GM23248 (cell line): Measurements from ENCODE around the gene KLC1. TPM values are rescaled to one million over a fixed set of nuclear protein-coding genes. Genes with fewer than 3 reads are reported as not detected.
"Not testable (repeated sequence)": the region's sequence is repeated elsewhere in the genome, so short reads cannot be mapped to it uniquely, and the experiment has no call there.

Experiments used
- DNase-seq: peaks from one replicate; pipeline ENCODE4 v3.0.0-alpha.2; 2015
- H2AFZ ChIP-seq: fragments of 200-600 bp; sonication (generic); 2 replicates; pipeline ENCODE4 v1.6.1; 2016; ENCODE audit warnings: antibody characterized with exemption
- H3F3A ChIP-seq: fragments of 200-600 bp; sonication (generic); 2 replicates; pipeline ENCODE4 v1.6.1; 2016; ENCODE audit warnings: mild to moderate bottlenecking, antibody characterized with exemption, mixed run types; ENCODE audit not compliant: insufficient read depth
- H3K27ac ChIP-seq: fragments of 200-600 bp; sonication (generic); 2 replicates; pipeline ENCODE4 v1.5.1; 2016; ENCODE audit warnings: mild to moderate bottlenecking
- H3K27me3 ChIP-seq: fragments of 200-600 bp; sonication (generic); replicated peaks from 2 replicates; pipeline ENCODE4 v1.6.1; 2016; ENCODE audit warnings: mild to moderate bottlenecking; ENCODE audit not compliant: insufficient read depth
- H3K36me3 ChIP-seq: fragments of 200-600 bp; sonication (generic); 2 replicates; pipeline ENCODE4 v1.6.1; 2016; ENCODE audit warnings: low read depth, mild to moderate bottlenecking
- H3K4me1 ChIP-seq: fragments of 200-600 bp; sonication (generic); 2 replicates; pipeline ENCODE4 v1.6.1; 2016; ENCODE audit warnings: mild to moderate bottlenecking; ENCODE audit not compliant: insufficient read depth
- H3K4me2 ChIP-seq: fragments of 200-600 bp; sonication (generic); one replicate; pipeline ENCODE4 v1.6.1; 2016; ENCODE audit warnings: mild to moderate bottlenecking; ENCODE audit not compliant: unreplicated experiment
- H3K4me3 ChIP-seq: fragments of 200-600 bp; sonication (generic); 2 replicates; pipeline ENCODE4 v1.5.1; 2016; ENCODE audit warnings: mild to moderate bottlenecking
- H3K79me2 ChIP-seq: fragments of 200-600 bp; sonication (generic); 2 replicates; pipeline ENCODE4 v1.6.1; 2016; ENCODE audit warnings: mild to moderate bottlenecking; ENCODE audit not compliant: insufficient read depth
- H3K9ac ChIP-seq: fragments of 200-600 bp; sonication (generic); 2 replicates; pipeline ENCODE4 v1.6.1; 2016; ENCODE audit warnings: mild to moderate bottlenecking
- H3K9me2 ChIP-seq: fragments of 200-600 bp; sonication (generic); 2 replicates; pipeline ENCODE4 v1.6.1; 2016; ENCODE audit warnings: mixed run types, mild to moderate bottlenecking, moderate library complexity; ENCODE audit not compliant: insufficient read depth
- H3K9me3 ChIP-seq: fragments of 200-600 bp; sonication (generic); one replicate; pipeline ENCODE4 v1.6.1; 2017; ENCODE audit warnings: low read depth
- H4K20me1 ChIP-seq: fragments of 200-600 bp; sonication (generic); 2 replicates; pipeline ENCODE4 v1.6.0; 2016; ENCODE audit not compliant: insufficient read depth
- EZH2 ChIP-seq: fragments of 200-600 bp; sonication (generic); IDR thresholded peaks from 2 replicates; pipeline ENCODE4 v1.6.1; 2018; ENCODE audit warnings: antibody characterized with exemption, mild to moderate bottlenecking; ENCODE audit not compliant: insufficient read depth, poor library complexity, severe bottlenecking
- EZH2phosphoT487 ChIP-seq: fragments of 200-600 bp; sonication (generic); IDR thresholded peaks from 2 replicates; pipeline ENCODE4 v1.6.1; 2018; ENCODE audit warnings: antibody characterized with exemption, moderate library complexity, mild to moderate bottlenecking, low read depth; ENCODE audit not compliant: insufficient read depth
- WGBS, 2 experiments: methylation state at CpG; one replicate each; pipeline ENCODE4 v1.1.6; 2015 to 2017; ENCODE audit warnings: low lambda C conversion rate in 2 of 2, low coverage in 1 of 2; ENCODE audit errors: missing lambda C conversion rate in 2 of 2; 5-methylcytosine and 5-hydroxymethylcytosine counted together
- in situ Hi-C: fragments of 300-500 bp; cut with MboI; formaldehyde crosslinking; loops from 2 replicates; pipeline ENCODE4 v1.15.0; 2020
- polyA plus RNA-seq: library from polyadenylated mRNA; unstranded; fragments of >200 nt; fragmentation: Nextera tagmentation; extraction: Ambion mirVana; gene quantifications from 2 replicates; pipeline ENCODE4 v1.2.1, GENCODE V29; 2016
- total RNA-seq: library from RNA; depleted of rRNA; stranded (reverse); fragments of >200 nt; shearing (Covaris generic); gene quantifications from 2 replicates; pipeline ENCODE4 v1.2.3, GENCODE V29; 2014

Gene KLC1
- total and polyA plus RNA-seq, 2 experiments from 2014 or later: 184 to 410 TPM

DNA sequence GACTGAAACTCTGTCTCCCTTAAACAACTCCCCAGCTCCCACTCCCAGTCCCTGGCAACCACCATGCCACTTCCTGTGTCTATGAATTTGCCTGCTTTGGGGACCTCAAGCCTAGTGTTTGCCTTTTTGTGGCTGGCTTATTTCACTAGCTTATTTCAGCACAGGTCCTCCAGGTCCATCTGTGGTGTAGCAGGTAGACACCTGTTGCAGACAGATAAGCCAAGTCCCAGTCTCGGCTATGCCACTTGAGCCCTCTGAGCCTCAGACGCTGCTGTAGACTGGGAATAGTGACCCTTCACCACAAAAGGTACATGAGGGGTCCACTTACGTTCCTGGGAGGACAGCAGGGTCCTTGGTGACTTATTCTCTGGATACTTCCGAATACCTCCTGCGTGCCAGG is 24.4 kb upstream of the KLC1 start:
- Histone ChIP-seq H3K4me3 (no peak overlapping the region), H4K20me1 (no peaks in the 10 kb centered on the region), H3K79me2 (no peaks in the 10 kb centered on the region), H3K4me2 (no peak overlapping the region), H3K27ac (no peak overlapping the region), H3F3A (peaks cover 4% of the 10 kb centered on the region; the same call in 1 of the 2 replicates), H3K9me2 (no peaks in the 10 kb centered on the region), H3K9ac (no peak overlapping the region), H3K9me3 (no peaks in the 10 kb centered on the region), H3K27me3 (no peaks in the 10 kb centered on the region), H3K36me3 (no peaks in the 10 kb centered on the region), H3K4me1 (peaks cover 13% of the 10 kb centered on the region), H2AFZ (no peak overlapping the region)
- DNase-seq: no peak
- no peak for TF ChIP-seq EZH2
- no peak for TF ChIP-seq EZH2phosphoT487
- 96 to 97% methylated on average over 5 of the region's 5 CpGs for WGBS, 2 experiments
- in situ Hi-C loops: no loop called here

DNA sequence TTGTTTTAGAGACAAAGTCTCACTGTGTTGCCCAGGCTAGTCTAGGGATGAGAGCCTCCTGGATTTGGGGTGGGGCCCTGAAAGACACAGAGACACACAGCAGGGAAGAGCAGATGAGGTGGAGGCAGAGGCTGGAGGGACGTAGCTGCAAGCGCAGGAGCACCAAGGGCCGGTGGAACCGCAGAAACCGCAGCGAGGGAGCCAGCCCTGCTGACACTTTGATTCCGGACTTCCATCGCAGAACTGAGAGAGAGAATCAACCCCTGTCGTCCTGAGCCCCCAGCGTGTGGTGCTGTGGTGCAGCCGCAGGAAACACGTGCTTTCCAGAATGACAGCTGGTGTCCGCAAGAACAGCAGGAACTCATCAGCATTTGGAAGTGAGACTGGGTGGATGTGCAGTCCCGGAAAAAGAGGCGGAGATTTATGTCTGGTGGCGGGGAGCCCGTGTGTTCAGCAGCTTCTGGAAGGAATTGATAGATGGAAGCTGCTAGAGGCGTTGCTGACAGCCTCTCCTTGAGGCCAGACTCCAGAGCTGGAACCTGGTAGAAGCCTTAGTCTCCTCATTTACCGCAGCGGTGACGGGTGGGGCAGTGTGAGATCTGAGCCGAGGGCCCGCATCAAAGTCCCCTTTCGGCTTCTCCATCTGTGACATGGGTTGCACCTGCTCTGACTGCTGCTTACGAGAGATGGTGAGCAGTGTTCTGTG is 21.9 kb upstream of the KLC1 start:
- Histone ChIP-seq H3K9me2 (no peaks in the 10 kb centered on the region), H3K9ac (no peak overlapping the region), H3K4me3 (peak overlapping the region; percentile 51), H4K20me1 (no peaks in the 10 kb centered on the region), H3K4me1 (peaks cover 13% of the 10 kb centered on the region), H3K79me2 (no peaks in the 10 kb centered on the region), H2AFZ (0 out of 2 replicates have a peak overlapping the region, but pooled peaks have one; percentile 10), H3K27me3 (no peaks in the 10 kb centered on the region), H3K27ac (no peak overlapping the region), H3K9me3 (no peaks in the 10 kb centered on the region), H3K4me2 (peak overlapping the region; percentile 62), H3F3A (peaks cover 4% of the 10 kb centered on the region; the same call in 1 of the 2 replicates), H3K36me3 (no peaks in the 10 kb centered on the region)
- 0 to 2% methylated on average over 25 of the region's 25 CpGs for WGBS, 2 experiments
- TF ChIP-seq EZH2 (no peak), EZH2phosphoT487 (no peak)
- in situ Hi-C loops: no loop called here
- DNase-seq: peak; percentile 87

DNA sequence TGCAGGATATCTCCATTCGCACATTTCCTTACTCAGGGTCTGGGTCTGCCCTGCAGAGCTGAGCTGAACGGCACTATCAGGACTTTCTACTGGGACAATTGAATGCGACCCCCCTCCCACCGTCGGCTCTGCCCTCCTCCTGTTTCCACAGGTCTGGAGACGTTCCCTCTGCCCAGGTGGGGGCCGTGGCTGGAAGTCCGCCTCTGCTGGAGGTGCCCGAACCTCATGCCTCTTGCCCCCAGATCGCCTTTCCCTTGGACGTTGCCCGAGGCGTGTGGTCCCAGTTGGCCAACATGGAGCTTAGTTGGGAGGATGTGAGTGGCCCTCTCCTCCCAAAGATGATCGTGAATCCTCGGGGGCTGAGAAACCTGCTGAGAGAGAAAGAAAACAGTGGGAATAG is 21.2 kb upstream of the KLC1 start:
- Histone ChIP-seq H3K4me1 (peaks cover 13% of the 10 kb centered on the region), H3K36me3 (no peaks in the 10 kb centered on the region), H3K4me2 (no peak overlapping the region), H3K9me2 (no peaks in the 10 kb centered on the region), H3F3A (peaks cover 4% of the 10 kb centered on the region; the same call in 1 of the 2 replicates), H3K27me3 (no peaks in the 10 kb centered on the region), H3K9ac (no peak overlapping the region), H4K20me1 (no peaks in the 10 kb centered on the region), H2AFZ (no peak overlapping the region), H3K79me2 (no peaks in the 10 kb centered on the region), H3K9me3 (no peaks in the 10 kb centered on the region), H3K27ac (no peak overlapping the region), H3K4me3 (no peak overlapping the region)
- DNase-seq: no peak
- 42% methylated on average over 15 of the region's 15 CpGs for WGBS, 2 experiments
- in situ Hi-C loops: no loop called here
- TF ChIP-seq EZH2phosphoT487 (no peak), EZH2 (no peak)

DNA sequence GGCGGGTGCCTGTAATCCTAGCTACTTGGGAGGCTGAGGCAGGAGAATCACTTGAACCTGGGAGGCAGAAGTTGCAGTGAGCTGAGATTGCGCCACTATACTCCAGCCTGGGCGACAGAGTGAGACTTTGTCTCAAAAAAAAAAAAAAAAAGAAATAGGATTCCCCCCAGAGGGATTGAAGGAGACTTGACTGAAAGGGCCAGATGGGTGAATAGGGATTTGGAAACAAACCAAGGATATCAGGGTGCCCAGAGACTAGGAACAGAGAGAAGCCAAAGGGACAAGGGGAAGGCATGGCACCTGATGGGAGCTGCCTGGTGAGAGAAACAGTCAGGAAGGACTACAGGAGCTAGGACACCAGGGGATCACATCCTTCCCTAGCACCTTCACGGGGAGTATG is 19.9 kb upstream of the KLC1 start:
- H3K4me2 ChIP-seq, H3K9ac ChIP-seq, H4K20me1 ChIP-seq, DNase-seq, H3K27ac ChIP-seq, H3K36me3 ChIP-seq, H3K27me3 ChIP-seq, H3K9me2 ChIP-seq, H3F3A ChIP-seq, H3K9me3 ChIP-seq, in situ Hi-C loops, H2AFZ ChIP-seq, H3K4me3 ChIP-seq, H3K79me2 ChIP-seq: not testable (repeated sequence)
- 91 to 93% methylated on average over 4 of the region's 4 CpGs for WGBS, 2 experiments
- H3K4me1 ChIP-seq: peaks cover 13% of the 10 kb centered on the region
